Activated naive CD8-positive, alpha-beta T cell treated with anti-CD3 and anti-CD28 coated beads, Interleukin-2, amount 10 ng/mL, durations not matched to agents 7 days and 5 days (primary cell): ENCODE data around the gene NOX5. TPM values are rescaled to one million over a fixed set of nuclear protein-coding genes. Genes with fewer than 3 reads are reported as not detected.

ENCODE experiments used
- ATAC-seq: fragments of 150-1000 bp; cut with Tn5 transposase; one replicate; pipeline ENCODE4 v1.10.0; 2021; ENCODE audit warnings: low read depth, moderate library complexity
- POLR2A ChIA-PET: fragments of 350-600 bp; sonication (Branson Sonifier 250); formaldehyde crosslinking; loops from one replicate; lab custom pipeline; 2021; ENCODE audit warnings: antibody characterized with exemption; lab: Charles Lee
- DNase-seq: peaks from one replicate; pipeline ENCODE4 v3.0.0; 2021
- H3K27ac Mint-ChIP-seq: one replicate; pipeline ENCODE4 v1.8.0; 2022; ENCODE audit warnings: mild to moderate bottlenecking, mixed read lengths
- H3K27me3 Mint-ChIP-seq: one replicate; pipeline ENCODE4 v1.8.0; 2022; ENCODE audit warnings: mild to moderate bottlenecking, moderate library complexity, mixed read lengths
- H3K36me3 Mint-ChIP-seq: one replicate; pipeline ENCODE4 v1.8.0; 2021; ENCODE audit warnings: mild to moderate bottlenecking, mixed read lengths
- H3K4me1 Mint-ChIP-seq: one replicate; pipeline ENCODE4 v1.8.0; 2021; ENCODE audit warnings: mixed read lengths
- H3K4me3 Mint-ChIP-seq: one replicate; pipeline ENCODE4 v1.8.0; 2022; ENCODE audit warnings: mild to moderate bottlenecking, moderate library complexity, mixed read lengths
- H3K9me3 Mint-ChIP-seq: one replicate; pipeline ENCODE4 v1.8.0; 2021; ENCODE audit warnings: mixed read lengths
- total RNA-seq, 2 experiments: library from RNA; stranded (reverse); gene quantifications; one replicate each; pipeline ENCODE4 v1.2.3, GENCODE V29; 2021

The NOX5 gene
- total RNA-seq, 2 experiments from 2014 or later, result 0.06 TPM; not detected in 1

- Mint-ChIP-seq H3K4me3 (no peak overlapping the region), H3K9me3 (no peaks in the 10 kb centered on the region), H3K4me1 (no peaks in the 10 kb centered on the region), H3K27ac (no peak overlapping the region), H3K27me3 (peaks cover 20% of the 10 kb centered on the region), H3K36me3 (no peaks in the 10 kb centered on the region)
- DNase-seq, result no peak
- POLR2A ChIA-PET, result no interaction called here
- ATAC-seq, result no peak
Measured at GRCh38 chr15:69090197-69090948, 75.9 kb downstream of the NOX5 start.

- Mint-ChIP-seq H3K27ac (no peak overlapping the region), H3K4me3 (no peak overlapping the region), H3K4me1 (no peaks in the 10 kb centered on the region), H3K27me3 (peaks cover 17% of the 10 kb centered on the region), H3K9me3 (no peaks in the 10 kb centered on the region), H3K36me3 (no peaks in the 10 kb centered on the region)
- no peak for ATAC-seq
- no peak for DNase-seq
- POLR2A ChIA-PET, result no interaction called here
Measured at GRCh38 chr15:69091654-69092053, 77.2 kb downstream of the NOX5 start.

- POLR2A ChIA-PET, result no interaction called here
- peaks cover 19% of the 10 kb centered on the region for H3K27me3 Mint-ChIP-seq
- no peaks in the 10 kb centered on the region for H3K4me1 Mint-ChIP-seq
- no peak overlapping the region for H3K4me3 Mint-ChIP-seq
- DNase-seq, result no peak
- no peaks in the 10 kb centered on the region for H3K9me3 Mint-ChIP-seq
- no peaks in the 10 kb centered on the region for H3K36me3 Mint-ChIP-seq
- ATAC-seq, result no peak
- no peak overlapping the region for H3K27ac Mint-ChIP-seq
Measured at GRCh38 chr15:69092159-69092558, 77.7 kb downstream of the NOX5 start.

GRCh38 chr15:69093127-69093526 lies 78.6 kb downstream of the NOX5 start:
- POLR2A ChIA-PET, result no interaction called here
- DNase-seq (no peak), ATAC-seq (no peak)
- H3K9me3 Mint-ChIP-seq, result no peaks in the 10 kb centered on the region
- H3K4me3 Mint-ChIP-seq, result no peak overlapping the region
- no peak overlapping the region for H3K27ac Mint-ChIP-seq
- peaks cover 15% of the 10 kb centered on the region for H3K27me3 Mint-ChIP-seq
- no peaks in the 10 kb centered on the region for H3K4me1 Mint-ChIP-seq
- H3K36me3 Mint-ChIP-seq, result no peaks in the 10 kb centered on the region

GRCh38 chr15:69093614-69094013 lies 79.1 kb downstream of the NOX5 start:
- H3K9me3 Mint-ChIP-seq, result no peaks in the 10 kb centered on the region
- POLR2A ChIA-PET, result no interaction called here
- DNase-seq, result no peak
- no peaks in the 10 kb centered on the region for H3K4me1 Mint-ChIP-seq
- ATAC-seq, result no peak
- no peaks in the 10 kb centered on the region for H3K36me3 Mint-ChIP-seq
- H3K27ac Mint-ChIP-seq, result no peak overlapping the region
- peaks cover 15% of the 10 kb centered on the region for H3K27me3 Mint-ChIP-seq
- no peak overlapping the region for H3K4me3 Mint-ChIP-seq

- peaks cover 14% of the 10 kb centered on the region for H3K27me3 Mint-ChIP-seq
- no peaks in the 10 kb centered on the region for H3K9me3 Mint-ChIP-seq
- H3K36me3 Mint-ChIP-seq, result no peaks in the 10 kb centered on the region
- H3K4me3 Mint-ChIP-seq, result no peak overlapping the region
- POLR2A ChIA-PET, result no interaction called here
- DNase-seq (no peak), ATAC-seq (no peak)
- H3K4me1 Mint-ChIP-seq, result no peaks in the 10 kb centered on the region
- H3K27ac Mint-ChIP-seq, result no peak overlapping the region
Measured at GRCh38 chr15:69094124-69094921, 79.8 kb downstream of the NOX5 start.

- no peak for DNase-seq
- Mint-ChIP-seq H3K4me3 (no peak overlapping the region), H3K27ac (no peak overlapping the region), H3K9me3 (no peaks in the 10 kb centered on the region), H3K36me3 (no peaks in the 10 kb centered on the region), H3K4me1 (no peaks in the 10 kb centered on the region), H3K27me3 (peaks cover 14% of the 10 kb centered on the region)
- no peak for ATAC-seq
- POLR2A ChIA-PET, result no interaction called here
Measured at GRCh38 chr15:69095274-69095673, 80.8 kb downstream of the NOX5 start.

- POLR2A ChIA-PET, result no interaction called here
- peaks cover 12% of the 10 kb centered on the region for H3K27me3 Mint-ChIP-seq
- DNase-seq (no peak), ATAC-seq (no peak)
- H3K9me3 Mint-ChIP-seq, result no peaks in the 10 kb centered on the region
- H3K27ac Mint-ChIP-seq, result no peak overlapping the region
- H3K4me3 Mint-ChIP-seq, result no peak overlapping the region
- H3K36me3 Mint-ChIP-seq, result no peaks in the 10 kb centered on the region
- H3K4me1 Mint-ChIP-seq, result no peaks in the 10 kb centered on the region
Measured at GRCh38 chr15:69096196-69096595, 81.7 kb downstream of the NOX5 start.

- DNase-seq (no peak), ATAC-seq (no peak)
- Mint-ChIP-seq H3K4me3 (no peak overlapping the region), H3K36me3 (no peaks in the 10 kb centered on the region), H3K4me1 (no peaks in the 10 kb centered on the region), H3K27ac (no peak overlapping the region), H3K27me3 (peaks cover 10% of the 10 kb centered on the region), H3K9me3 (no peaks in the 10 kb centered on the region)
- POLR2A ChIA-PET, result no interaction called here
Measured at GRCh38 chr15:69096626-69097025, 82.1 kb downstream of the NOX5 start.

GRCh38 chr15:69098771-69099170 lies 84.3 kb downstream of the NOX5 start:
- H3K27me3 Mint-ChIP-seq, result peaks cover 15% of the 10 kb centered on the region
- H3K4me3 Mint-ChIP-seq, result no peak overlapping the region
- no peak overlapping the region for H3K27ac Mint-ChIP-seq
- no peak for DNase-seq
- no peak for ATAC-seq
- POLR2A ChIA-PET, result no interaction called here
- H3K4me1 Mint-ChIP-seq, result no peaks in the 10 kb centered on the region
- H3K36me3 Mint-ChIP-seq, result peaks cover 1% of the 10 kb centered on the region
- no peaks in the 10 kb centered on the region for H3K9me3 Mint-ChIP-seq

GRCh38 chr15:69099941-69100340 lies 85.4 kb downstream of the NOX5 start:
- POLR2A ChIA-PET, result no interaction called here
- H3K4me1 Mint-ChIP-seq, result peaks cover 7% of the 10 kb centered on the region
- peaks cover 15% of the 10 kb centered on the region for H3K27me3 Mint-ChIP-seq
- H3K36me3 Mint-ChIP-seq, result peaks cover 1% of the 10 kb centered on the region
- H3K9me3 Mint-ChIP-seq, result no peaks in the 10 kb centered on the region
- H3K4me3 Mint-ChIP-seq, result no peak overlapping the region
- no peak for ATAC-seq
- no peak for DNase-seq
- H3K27ac Mint-ChIP-seq, result no peak overlapping the region

GRCh38 chr15:69100821-69101220 lies 86.3 kb downstream of the NOX5 start:
- no peak for ATAC-seq
- no peak for DNase-seq
- POLR2A ChIA-PET, result no interaction called here
- peaks cover 7% of the 10 kb centered on the region for H3K4me1 Mint-ChIP-seq
- no peaks in the 10 kb centered on the region for H3K9me3 Mint-ChIP-seq
- peaks cover 1% of the 10 kb centered on the region for H3K36me3 Mint-ChIP-seq
- H3K27ac Mint-ChIP-seq, result no peak overlapping the region
- peaks cover 12% of the 10 kb centered on the region for H3K27me3 Mint-ChIP-seq
- H3K4me3 Mint-ChIP-seq, result no peak overlapping the region

GRCh38 chr15:69104050-69104750 lies 89.7 kb downstream of the NOX5 start:
- no peak for DNase-seq
- peaks cover 11% of the 10 kb centered on the region for H3K27me3 Mint-ChIP-seq

More at GRCh38 chr15:69104050-69104750, 89.7 kb downstream of the NOX5 start:
- H3K9me3 Mint-ChIP-seq, result no peaks in the 10 kb centered on the region
- POLR2A ChIA-PET, result no interaction called here
- H3K36me3 Mint-ChIP-seq, result peaks cover 1% of the 10 kb centered on the region
- peak; percentile 42 for ATAC-seq
- H3K4me3 Mint-ChIP-seq, result peak overlapping the region; percentile 11
- no peak overlapping the region for H3K27ac Mint-ChIP-seq
- peaks cover 12% of the 10 kb centered on the region for H3K4me1 Mint-ChIP-seq
